Measurements from ENCODE around the gene EXD3.

DNA sequence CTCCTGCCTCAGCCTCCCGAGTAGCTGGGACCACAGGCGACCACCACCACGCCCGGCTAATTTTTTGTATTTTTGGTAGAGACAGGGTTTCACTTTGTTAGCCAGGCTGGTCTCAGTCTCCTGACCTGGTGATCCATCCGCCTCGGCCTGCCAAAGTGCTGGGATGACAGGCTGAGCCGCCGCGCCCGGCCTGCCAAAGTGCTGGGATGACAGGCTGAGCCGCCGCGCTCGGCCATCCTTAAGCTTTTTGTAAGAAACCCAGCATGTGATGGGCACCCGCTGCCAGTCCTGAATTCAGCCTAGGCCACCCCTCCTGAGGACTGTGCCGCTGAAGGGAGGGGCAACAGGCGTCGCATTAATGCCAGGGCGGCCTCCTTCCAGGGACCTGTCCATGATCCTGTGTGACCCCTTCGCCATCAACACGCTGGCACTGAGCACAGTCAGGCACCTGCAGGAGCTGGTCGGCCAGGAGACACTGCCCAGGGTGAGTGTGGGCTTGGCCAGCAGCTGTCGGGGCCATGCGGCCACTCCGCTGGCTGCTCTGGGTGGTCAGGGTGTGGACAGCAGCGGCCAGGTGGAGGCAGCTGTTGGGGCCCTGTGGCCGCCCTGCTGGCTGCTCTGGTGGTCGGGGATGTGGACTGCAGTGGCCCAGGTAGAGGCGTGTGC, 157.3 kb downstream of the EXD3 start:
- TF ChIP-seq POLR2A (IDR thresholded peaks at IDR 0.05; ENCODE audit: low read length) (no peak), GATA1 (IDR thresholded peaks at IDR 0.05; ENCODE audit: low read depth, low read length) (no peak)
